Mammary epithelial cell (primary cell): ENCODE data around the gene SMPD4.
"Not testable (repeated sequence)": the region's sequence is repeated elsewhere in the genome, so short reads cannot be mapped to it uniquely, and the experiment has no call there.

Source experiments
- CTCF ChIP-seq, 2 donors: IDR thresholded peaks in 1 of 2; conservative IDR thresholded peaks in 1 of 2; 2 replicates each; pipeline ENCODE4 v1.5.1; 2011 to 2012; ENCODE audit warnings: inconsistent platforms in 2 of 2, low read length in 2 of 2, mild to moderate bottlenecking in 2 of 2, control low read depth in 1 of 2, low read depth in 1 of 2; ENCODE audit not compliant: insufficient read depth in 1 of 2; ENCODE audit errors: extremely low read depth in 1 of 2
- EZH2 ChIP-seq: IDR thresholded peaks from 2 replicates; pipeline ENCODE4 v1.6.1; 2012; ENCODE audit warnings: low read length, inconsistent platforms, borderline replicate concordance

GRCh38 chr2:130141002-130141401, 40.4 kb downstream of the SMPD4 start:
- not testable (repeated sequence) for TF ChIP-seq CTCF (conservative IDR thresholded peaks at IDR 0.05 in 1 of 2, IDR thresholded peaks at IDR 0.05 in 1 of 2; ENCODE audit: extremely low read depth in 1 of 2, insufficient read depth in 1 of 2, low read depth in 1 of 2, low read length in 2 of 2); EZH2
